Fibroblast of mammary gland (primary cell): Measurements from ENCODE around the gene FLOT2.

Experiments
- DNase-seq: peaks from one replicate; pipeline ENCODE4 v3.0.0-alpha.2; 2010; ENCODE audit warnings: low read depth
- H3K4me3 ChIP-seq: 2 replicates; pipeline ENCODE4 v1.5.1; 2011; ENCODE audit warnings: low read depth, mild to moderate bottlenecking, low read length, moderate library complexity; ENCODE audit not compliant: control insufficient read depth
- CTCF ChIP-seq: conservative IDR thresholded peaks from 2 replicates; pipeline ENCODE4 v1.5.1; 2011; ENCODE audit warnings: low read depth, low read length, inconsistent platforms; ENCODE audit not compliant: control insufficient read depth, insufficient read depth

The FLOT2 gene

DNA sequence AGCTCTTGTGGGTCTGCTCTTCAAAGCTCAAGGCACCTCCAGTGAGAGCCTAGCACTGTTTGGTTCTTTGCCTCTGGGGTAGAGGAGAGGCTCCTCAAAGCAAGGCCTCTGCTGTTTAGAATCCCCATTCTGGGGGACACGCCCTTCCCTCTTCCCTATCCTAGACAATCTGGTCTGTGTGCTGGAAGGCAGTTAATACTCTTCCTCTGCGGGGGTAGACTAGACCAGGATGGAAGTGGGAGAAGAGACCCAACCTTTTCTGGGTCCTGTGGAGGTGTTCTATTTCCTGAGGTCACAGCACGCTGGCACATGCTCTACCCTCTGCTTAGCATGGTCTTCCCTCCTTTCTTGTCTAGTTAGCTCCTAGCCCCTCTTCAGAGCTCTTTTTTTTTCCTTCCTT lies 35.0 kb downstream of the FLOT2 start:
- TF ChIP-seq CTCF, result no peak
- H3K4me3 ChIP-seq, result no peak overlapping the region

DNA sequence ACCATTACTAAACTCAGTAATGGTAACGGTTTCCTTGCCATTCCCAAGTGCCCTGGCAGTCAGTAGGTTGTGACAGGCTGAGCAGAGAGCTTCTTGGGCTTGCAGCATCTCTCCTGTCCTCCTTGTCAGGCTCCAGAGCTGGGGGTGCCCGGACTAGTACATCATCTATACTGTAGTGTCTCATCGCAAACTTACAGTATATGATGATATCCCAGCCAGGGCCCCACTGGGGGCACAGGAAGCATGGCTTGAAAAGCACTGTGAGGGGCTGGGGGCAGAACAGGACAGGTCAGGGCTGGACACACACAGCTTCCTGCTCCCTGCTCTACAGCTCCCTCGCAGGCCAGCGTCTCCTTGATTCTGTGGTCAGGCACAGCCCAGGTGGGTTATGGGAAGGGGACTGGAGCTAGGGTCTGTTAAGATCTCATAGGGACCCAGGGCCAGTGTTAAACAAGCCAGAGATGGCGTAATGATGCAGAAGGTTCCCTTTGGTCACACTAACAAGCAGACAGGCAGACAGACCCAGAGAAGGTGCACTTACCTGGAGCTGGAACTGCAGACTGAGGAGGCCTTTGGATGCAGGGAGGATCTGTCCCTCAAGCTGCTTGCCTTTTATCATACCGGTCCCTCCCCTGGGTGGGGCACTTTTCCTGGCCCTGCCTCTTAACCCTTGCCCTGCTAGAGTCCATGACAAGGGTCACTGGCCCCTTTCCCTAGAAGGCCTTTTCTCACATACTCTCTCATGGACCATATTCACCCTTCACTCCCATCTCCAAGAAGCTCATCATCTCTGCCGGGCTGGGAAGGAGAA lies 35.9 kb downstream of the FLOT2 start:
- no peak for TF ChIP-seq CTCF

More for the DNA sequence above, 35.0 kb downstream of the FLOT2 start:
- no peak for DNase-seq

GRCh38 chr17:28860363-28860808 lies 37.1 kb downstream of the FLOT2 start:
- TF ChIP-seq CTCF, result no peak
- no peak overlapping the region for H3K4me3 ChIP-seq
- DNase-seq, result no peak

More for the DNA sequence above, 35.9 kb downstream of the FLOT2 start:
- no peak overlapping the region for H3K4me3 ChIP-seq
- DNase-seq, result no peak

DNA sequence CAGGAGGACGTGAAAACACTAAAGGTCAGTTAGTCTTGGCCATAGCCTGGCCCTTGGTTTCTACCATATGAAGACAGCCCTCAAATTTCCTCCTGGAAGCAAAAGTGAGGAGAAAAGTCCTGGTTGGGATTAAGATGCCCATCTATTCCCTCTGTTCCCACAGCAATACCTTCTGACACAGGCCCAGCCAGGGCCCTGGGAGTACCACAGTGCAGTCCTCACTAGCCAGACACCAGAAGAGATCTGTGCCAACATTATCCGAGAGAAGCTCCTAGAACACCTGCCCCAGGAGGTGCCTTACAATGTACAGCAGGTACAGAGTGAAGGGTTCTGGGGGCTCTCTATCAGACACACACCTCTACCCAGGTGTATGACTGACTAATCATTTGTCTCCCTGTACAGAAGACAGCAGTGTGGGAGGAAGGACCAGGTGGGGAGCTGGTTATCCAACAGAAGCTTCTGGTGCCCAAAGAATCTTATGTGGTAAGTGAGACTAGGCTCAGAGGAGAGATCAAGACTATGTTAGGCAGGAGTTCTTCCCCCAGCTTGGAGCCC lies 38.7 kb downstream of the FLOT2 start:
- H3K4me3 ChIP-seq, result no peak overlapping the region
- DNase-seq, result no peak
- TF ChIP-seq CTCF, result no peak

DNA sequence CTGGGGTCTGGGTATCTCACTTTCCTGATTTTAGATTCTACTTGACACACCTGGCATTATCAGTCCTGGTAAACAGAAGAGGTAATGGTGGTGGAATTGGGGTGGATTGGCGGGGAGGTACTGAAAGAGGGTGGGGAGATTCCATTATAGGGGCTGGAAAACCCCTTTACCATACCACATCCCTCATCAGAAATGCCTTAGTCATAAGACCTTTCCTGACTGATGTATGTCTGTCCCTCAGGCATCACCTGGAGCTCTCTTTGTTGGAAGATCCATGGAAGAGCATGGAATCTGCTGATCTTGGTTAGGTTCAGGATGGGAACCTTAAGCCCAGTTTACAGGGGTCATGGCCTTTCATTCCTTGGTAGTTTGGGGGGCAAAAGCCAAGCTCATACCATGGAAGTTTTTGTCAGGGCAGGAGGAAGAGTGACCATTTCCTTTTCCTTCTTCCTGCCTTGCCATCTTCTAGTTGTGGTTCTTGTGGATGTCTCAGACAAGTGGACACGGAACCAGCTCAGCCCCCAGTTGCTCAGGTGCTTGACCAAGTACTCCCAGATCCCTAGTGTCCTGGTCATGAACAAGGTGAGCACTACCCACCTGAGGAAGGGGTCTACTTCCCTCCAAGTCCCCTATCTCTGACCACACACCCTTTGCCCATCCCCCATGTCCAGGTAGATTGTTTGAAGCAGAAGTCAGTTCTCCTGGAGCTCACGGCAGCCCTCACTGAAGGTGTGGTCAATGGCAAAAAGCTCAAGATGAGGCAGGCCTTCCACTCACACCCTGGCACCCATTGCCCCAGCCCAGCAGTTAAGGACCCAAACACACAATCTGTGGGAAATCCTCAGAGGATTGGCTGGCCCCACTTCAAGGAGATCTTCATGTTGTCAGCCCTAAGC lies 39.4 kb downstream of the FLOT2 start:
- DNase-seq, result no peak
- no peak for TF ChIP-seq CTCF
- no peak overlapping the region for H3K4me3 ChIP-seq

DNA sequence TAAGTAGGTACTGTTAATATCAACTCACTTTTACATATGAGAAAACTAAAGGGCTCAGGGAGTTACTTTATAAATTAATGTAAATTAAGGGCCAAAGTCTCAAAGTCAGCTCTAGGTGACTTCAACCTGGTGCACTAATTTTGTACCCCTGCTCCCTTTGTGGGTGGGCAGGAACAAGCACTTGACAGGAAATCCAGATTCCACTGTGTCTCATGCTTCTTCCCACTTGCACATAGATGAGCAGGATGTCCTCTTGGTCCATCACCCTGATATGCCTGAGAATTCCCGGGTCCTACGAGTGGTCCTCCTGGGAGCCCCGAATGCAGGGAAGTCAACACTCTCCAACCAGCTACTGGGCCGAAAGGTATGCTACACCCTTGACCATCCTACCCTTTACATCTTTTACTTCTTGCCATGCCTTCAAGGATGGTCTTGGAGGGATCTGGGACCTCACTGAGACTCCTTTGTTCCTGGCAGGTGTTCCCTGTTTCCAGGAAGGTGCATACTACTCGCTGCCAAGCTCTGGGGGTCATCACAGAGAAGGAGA lies 41.4 kb downstream of the FLOT2 start:
- DNase-seq, result no peak
- TF ChIP-seq CTCF, result no peak
- no peak overlapping the region for H3K4me3 ChIP-seq
